Measurements from ENCODE around the gene RAB44. TPM values are rescaled to one million over a fixed set of nuclear protein-coding genes. Genes with fewer than 3 reads are reported as not detected.

Gene RAB44
- total and polyA plus RNA-seq, 2 donors (not counting 1 experiment from before 2014, with no cell fraction given) = 0.15 to 0.16 TPM

DNA sequence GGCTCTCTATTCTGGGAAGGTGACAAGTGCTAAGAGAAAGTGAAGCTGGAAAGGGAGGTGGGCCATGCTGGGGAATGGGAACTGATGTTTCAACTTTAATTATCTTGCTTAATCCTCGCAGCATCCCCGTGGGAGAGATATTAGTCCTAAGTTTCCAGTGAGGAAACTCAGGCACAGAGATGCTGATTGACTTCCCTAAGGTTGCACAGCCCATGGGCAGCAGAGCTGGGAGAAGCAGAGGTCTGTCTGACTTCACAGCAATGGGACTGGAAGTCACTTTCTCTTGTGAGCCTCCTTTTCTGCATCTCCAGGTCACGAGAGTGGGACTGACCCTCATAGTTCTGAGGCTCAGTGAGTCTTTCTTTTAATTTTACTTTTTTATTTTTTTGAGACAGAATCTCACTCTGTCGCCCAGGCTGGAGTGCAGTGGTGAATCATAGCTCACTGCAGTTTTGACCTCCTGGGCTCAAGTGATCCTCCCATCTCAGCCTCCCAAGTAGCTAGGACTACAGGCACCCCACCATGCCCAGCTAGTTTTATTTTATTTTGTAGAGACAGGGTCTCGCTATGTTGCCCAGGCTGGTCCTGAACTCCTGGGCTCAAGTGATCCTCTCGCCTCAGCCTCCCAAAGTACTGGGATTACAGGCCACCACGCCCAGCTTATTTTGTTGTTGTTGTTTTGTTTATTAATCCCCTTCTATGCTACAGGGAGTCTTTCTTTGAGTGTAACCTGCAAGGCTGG is 2.6 kb downstream of the RAB44 start:
- Histone ChIP-seq H3K36me3 (replicated peaks in 1 of 2; ENCODE audit: control extremely low read depth in 1 of 2, control insufficient read depth in 1 of 2, extremely low read depth in 1 of 2, insufficient read depth in 2 of 2, low read length in 1 of 2) (no peaks in the 10 kb centered on the region), H3K79me2 (ENCODE audit: control insufficient read depth, insufficient read depth, low read length) (peaks cover 6% of the 10 kb centered on the region), H3K4me1 (ENCODE audit: control insufficient read depth in 2 of 2, insufficient read depth in 2 of 2, low read length in 2 of 2) (peaks cover 20 to 22% of the 10 kb centered on the region in 2 donors), H3K27me3 (replicated peaks in 1 of 4; ENCODE audit: control extremely low read depth in 1 of 4, control insufficient read depth in 3 of 4, insufficient read depth in 4 of 4, low read length in 3 of 4) (no peaks in the 10 kb centered on the region), H3K9me3 (ENCODE audit: control extremely low read depth in 1 of 3, control insufficient read depth in 2 of 3, insufficient read depth in 1 of 3, low read length in 2 of 3) (peaks cover 0 to 7% (median 0%) of the 10 kb centered on the region in 3 donors), H2AFZ (ENCODE audit: insufficient read depth, low read depth, low read length, poor library complexity, severe bottlenecking) (no peak overlapping the region), H3K4me2 (replicated peaks; ENCODE audit: low read depth, low read length, poor library complexity, severe bottlenecking) (no peak overlapping the region), H3K9ac (ENCODE audit: low read length) (no peak overlapping the region), H3K4me3 (ENCODE audit: control extremely low read depth in 1 of 5, extremely low read depth in 1 of 5, insufficient read depth in 1 of 5, low read depth in 2 of 5, low read length in 4 of 5) (no peak overlapping the region), H3K27ac (ENCODE audit: low read length in 2 of 2) (no peak overlapping the region), H4K20me1 (ENCODE audit: control insufficient read depth, insufficient read depth, low read length, poor library complexity, severe bottlenecking) (no peaks in the 10 kb centered on the region)
- 100% methylated on average over 3 of the region's 7 CpGs for WGBS (ENCODE audit: insufficient coverage)
- Mint-ChIP-seq H3K4me3 (no peak overlapping the region), H3K27me3 (peaks cover 3% of the 10 kb centered on the region), H3K27ac (no peak overlapping the region), H3K4me1 (peaks cover 39% of the 10 kb centered on the region), H3K9me3 (ENCODE audit: insufficient read depth) (no peaks in the 10 kb centered on the region)
- ChIA-PET CTCF (interaction anchor here (1.2 to 1.3 kb wide), 2 partner anchors 59 to 76 kb away, joined by 3 to 4 read pairs; no protein-coding TSS in a partner anchor), POLR2A (no interaction called here)
- no peak for DNase-seq
- intact Hi-C loops (cut with micrococcal nuclease) = no loop called here
- TF ChIP-seq EZH2 (IDR thresholded peaks at IDR 0.05; ENCODE audit: borderline replicate concordance, insufficient read depth, low read depth, low read length, poor library complexity, severe bottlenecking) = no peak
- TF ChIP-seq, protein P1, sequence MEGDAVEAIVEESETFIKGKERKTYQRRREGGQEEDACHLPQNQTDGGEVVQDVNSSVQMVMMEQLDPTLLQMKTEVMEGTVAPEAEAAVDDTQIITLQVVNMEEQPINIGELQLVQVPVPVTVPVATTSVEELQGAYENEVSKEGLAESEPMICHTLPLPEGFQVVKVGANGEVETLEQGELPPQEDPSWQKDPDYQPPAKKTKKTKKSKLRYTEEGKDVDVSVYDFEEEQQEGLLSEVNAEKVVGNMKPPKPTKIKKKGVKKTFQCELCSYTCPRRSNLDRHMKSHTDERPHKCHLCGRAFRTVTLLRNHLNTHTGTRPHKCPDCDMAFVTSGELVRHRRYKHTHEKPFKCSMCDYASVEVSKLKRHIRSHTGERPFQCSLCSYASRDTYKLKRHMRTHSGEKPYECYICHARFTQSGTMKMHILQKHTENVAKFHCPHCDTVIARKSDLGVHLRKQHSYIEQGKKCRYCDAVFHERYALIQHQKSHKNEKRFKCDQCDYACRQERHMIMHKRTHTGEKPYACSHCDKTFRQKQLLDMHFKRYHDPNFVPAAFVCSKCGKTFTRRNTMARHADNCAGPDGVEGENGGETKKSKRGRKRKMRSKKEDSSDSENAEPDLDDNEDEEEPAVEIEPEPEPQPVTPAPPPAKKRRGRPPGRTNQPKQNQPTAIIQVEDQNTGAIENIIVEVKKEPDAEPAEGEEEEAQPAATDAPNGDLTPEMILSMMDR (IDR thresholded peaks at IDR 0.05) = no peak
- ATAC-seq (ENCODE audit: low read depth) = no peak

DNA sequence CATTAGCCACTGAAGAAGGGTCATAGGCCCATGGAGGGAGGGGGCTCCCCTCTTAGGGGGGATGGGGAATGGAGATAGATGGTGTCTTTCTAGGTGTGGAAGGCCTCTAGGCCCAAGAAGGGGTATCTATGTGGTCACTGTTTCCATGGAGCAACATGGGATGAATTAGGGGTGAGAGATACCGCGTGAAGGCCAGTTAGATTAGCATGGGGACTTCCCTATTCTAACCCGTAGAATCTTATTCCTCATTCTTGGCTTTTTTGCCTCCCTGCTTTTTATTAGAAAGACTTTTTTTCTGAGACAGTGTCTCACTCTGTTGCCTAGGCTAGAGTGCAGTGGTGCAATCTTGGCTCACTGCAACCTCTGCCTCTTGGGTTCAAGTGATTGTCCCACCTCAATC is 3.2 kb downstream of the RAB44 start:
- Histone ChIP-seq H3K9me3 (ENCODE audit: control extremely low read depth in 1 of 3, control insufficient read depth in 2 of 3, insufficient read depth in 1 of 3, low read length in 2 of 3) (peaks cover 0 to 7% (median 0%) of the 10 kb centered on the region in 3 donors), H2AFZ (ENCODE audit: insufficient read depth, low read depth, low read length, poor library complexity, severe bottlenecking) (no peak overlapping the region), H3K27ac (ENCODE audit: low read length in 2 of 2) (no peak overlapping the region), H3K79me2 (ENCODE audit: control insufficient read depth, insufficient read depth, low read length) (peaks cover 6% of the 10 kb centered on the region), H3K27me3 (replicated peaks in 1 of 4; ENCODE audit: control extremely low read depth in 1 of 4, control insufficient read depth in 3 of 4, insufficient read depth in 4 of 4, low read length in 3 of 4) (no peaks in the 10 kb centered on the region), H3K4me2 (replicated peaks; ENCODE audit: low read depth, low read length, poor library complexity, severe bottlenecking) (peak overlapping the region; percentile 14), H4K20me1 (ENCODE audit: control insufficient read depth, insufficient read depth, low read length, poor library complexity, severe bottlenecking) (no peaks in the 10 kb centered on the region), H3K4me3 (ENCODE audit: control extremely low read depth in 1 of 5, extremely low read depth in 1 of 5, insufficient read depth in 1 of 5, low read depth in 2 of 5, low read length in 4 of 5) (no peak overlapping the region), H3K4me1 (ENCODE audit: control insufficient read depth in 2 of 2, insufficient read depth in 2 of 2, low read length in 2 of 2) (peaks cover 16 to 19% of the 10 kb centered on the region in 2 donors), H3K36me3 (replicated peaks in 1 of 2; ENCODE audit: control extremely low read depth in 1 of 2, control insufficient read depth in 1 of 2, extremely low read depth in 1 of 2, insufficient read depth in 2 of 2, low read length in 1 of 2) (no peaks in the 10 kb centered on the region), H3K9ac (ENCODE audit: low read length) (no peak overlapping the region)
- H3K27me3 Mint-ChIP-seq = peaks cover 3% of the 10 kb centered on the region
- no CpG with 5 or more reads among the region's 3 CpGs for WGBS (ENCODE audit: insufficient coverage)
- POLR2A ChIA-PET = no interaction called here
- peaks cover 36% of the 10 kb centered on the region for H3K4me1 Mint-ChIP-seq
- intact Hi-C loops (cut with micrococcal nuclease) = no loop called here
- TF ChIP-seq, protein P1 (IDR thresholded peaks at IDR 0.05) = no peak
- TF ChIP-seq EZH2 (IDR thresholded peaks at IDR 0.05; ENCODE audit: borderline replicate concordance, insufficient read depth, low read depth, low read length, poor library complexity, severe bottlenecking) = no peak
- H3K9me3 Mint-ChIP-seq (ENCODE audit: insufficient read depth) = no peaks in the 10 kb centered on the region
- ATAC-seq (ENCODE audit: low read depth) = no peak
- CTCF ChIA-PET = interaction anchor here (1.2 to 1.3 kb wide), 2 partner anchors 58 to 77 kb away, joined by 3 to 4 read pairs; no protein-coding TSS in a partner anchor
- H3K27ac Mint-ChIP-seq = peak overlapping the region; percentile 20
- H3K4me3 Mint-ChIP-seq = no peak overlapping the region
- no peak for DNase-seq
